Heart left ventricle (tissue), 13 donors: ENCODE data around the gene OVCA2.

ENCODE experiments used
- POLR2A ChIP-seq, 2 donors: fragments of 450-650 bp; IDR thresholded peaks; one replicate each; pipeline ENCODE4 v1.6.1; 2017; ENCODE audit warnings: antibody characterized with exemption in 2 of 2, mild to moderate bottlenecking in 2 of 2, moderate library complexity in 2 of 2
- TF ChIP-seq, protein P1 (sequence below), 12 donors: fragments of 200-600 bp; sonication (generic) in 4 of 12; IDR thresholded peaks; one replicate each; pipeline versions ENCODE4 v1.5.0 to v1.8.0; 2018 to 2022; ENCODE audit warnings: antibody characterized with exemption in 12 of 12, mild to moderate bottlenecking in 5 of 12
- donor health status: ischemic (EF 13 %, LVEDD 7.1; RV severe dilation, severe dysfunction).
- donor health status: DM: no; HTN: yes; CAD: no.
- donor health status: DM: no; HTN: no; CAD: no.
- donor health status: ischemic (EF 25% LVEDD 6.9; RV normal size, moderate dysfunction).
- donor health status: ischemic (EF 25% LVEDD 5.7; RV mildly dilated, moderate dysfunction).
- donor health status: ischemic (EF 35%, LVEDD 5.7; RV mildly dilated, moderate dysfunction).
- donor health status: nonischemic (EF 11% LVEDD 7.7; RV severe dilation, severe dysfunction).
- donor health status: DM: yes; HTN: yes; CAD: no.
- donor health status: PGD.
- donor health status: ischemic (EF 29% LVEDD 5.4; RV normal size, mild dysfunction).
- donor health status: nonischemic (EF 23%, LVEDD 6.1; RV moderate dilation, normal function).

GRCh38 chr17:2003525-2003924, 38.3 kb upstream of the OVCA2 start:
- TF ChIP-seq, protein P1, sequence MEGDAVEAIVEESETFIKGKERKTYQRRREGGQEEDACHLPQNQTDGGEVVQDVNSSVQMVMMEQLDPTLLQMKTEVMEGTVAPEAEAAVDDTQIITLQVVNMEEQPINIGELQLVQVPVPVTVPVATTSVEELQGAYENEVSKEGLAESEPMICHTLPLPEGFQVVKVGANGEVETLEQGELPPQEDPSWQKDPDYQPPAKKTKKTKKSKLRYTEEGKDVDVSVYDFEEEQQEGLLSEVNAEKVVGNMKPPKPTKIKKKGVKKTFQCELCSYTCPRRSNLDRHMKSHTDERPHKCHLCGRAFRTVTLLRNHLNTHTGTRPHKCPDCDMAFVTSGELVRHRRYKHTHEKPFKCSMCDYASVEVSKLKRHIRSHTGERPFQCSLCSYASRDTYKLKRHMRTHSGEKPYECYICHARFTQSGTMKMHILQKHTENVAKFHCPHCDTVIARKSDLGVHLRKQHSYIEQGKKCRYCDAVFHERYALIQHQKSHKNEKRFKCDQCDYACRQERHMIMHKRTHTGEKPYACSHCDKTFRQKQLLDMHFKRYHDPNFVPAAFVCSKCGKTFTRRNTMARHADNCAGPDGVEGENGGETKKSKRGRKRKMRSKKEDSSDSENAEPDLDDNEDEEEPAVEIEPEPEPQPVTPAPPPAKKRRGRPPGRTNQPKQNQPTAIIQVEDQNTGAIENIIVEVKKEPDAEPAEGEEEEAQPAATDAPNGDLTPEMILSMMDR (IDR thresholded peaks at IDR 0.05), result no peak
- no peak for TF ChIP-seq POLR2A (IDR thresholded peaks at IDR 0.05)
